ENCODE results near the gene SEMA4C. TPM values are rescaled to one million over a fixed set of nuclear protein-coding genes. Genes with fewer than 3 reads are reported as not detected.

Gene SEMA4C
- total RNA-seq, 2 experiments from 2014 or later: 0.06 to 0.19 TPM

DNA sequence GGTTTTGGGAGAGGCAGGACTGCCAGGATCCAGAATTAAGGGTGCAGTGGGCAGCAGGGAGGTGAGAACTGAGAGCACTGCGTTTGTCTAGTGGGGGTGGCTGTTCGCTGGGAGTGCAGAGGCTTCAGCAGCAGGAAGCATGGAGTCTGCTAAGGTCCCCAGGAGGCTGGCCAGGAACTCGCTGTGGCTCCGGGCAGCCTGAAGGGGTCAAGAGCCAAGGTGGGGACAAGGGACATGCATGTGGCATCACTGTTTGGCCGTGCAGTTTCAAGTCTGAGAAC, 43.2 kb upstream of the SEMA4C start:
- Histone ChIP-seq H3K9me3 (ENCODE audit: low read length) (no peaks in the 10 kb centered on the region), H3K4me1 (ENCODE audit: insufficient read depth, low read length, poor library complexity, severe bottlenecking) (no peaks in the 10 kb centered on the region), H3K4me3 (ENCODE audit: low read depth, low read length, poor library complexity, severe bottlenecking) (no peak overlapping the region), H3K9me2 (ENCODE audit: insufficient read depth, low read length) (no peaks in the 10 kb centered on the region), H2AFZ (ENCODE audit: low read length) (no peak overlapping the region), H3K27ac (ENCODE audit: low read depth, low read length, poor library complexity, severe bottlenecking) (no peak overlapping the region), H3K36me3 (ENCODE audit: insufficient read depth, low read length) (no peaks in the 10 kb centered on the region), H4K20me1 (ENCODE audit: insufficient read depth, low read length) (no peaks in the 10 kb centered on the region), H3K4me2 (ENCODE audit: low read length) (no peak overlapping the region), H3K79me2 (ENCODE audit: insufficient read depth, low read depth, low read length) (no peaks in the 10 kb centered on the region)
- BruUV-seq (replicated peaks): no TSS peak
- ChIA-PET CTCF (ENCODE audit: unreplicated experiment) (no interaction called here), POLR2A (no interaction called here)
- TF ChIP-seq EZH2phosphoT487 (IDR thresholded peaks at IDR 0.05; ENCODE audit: borderline replicate concordance, low read depth, low read length): no peak
- TF ChIP-seq, protein P1, sequence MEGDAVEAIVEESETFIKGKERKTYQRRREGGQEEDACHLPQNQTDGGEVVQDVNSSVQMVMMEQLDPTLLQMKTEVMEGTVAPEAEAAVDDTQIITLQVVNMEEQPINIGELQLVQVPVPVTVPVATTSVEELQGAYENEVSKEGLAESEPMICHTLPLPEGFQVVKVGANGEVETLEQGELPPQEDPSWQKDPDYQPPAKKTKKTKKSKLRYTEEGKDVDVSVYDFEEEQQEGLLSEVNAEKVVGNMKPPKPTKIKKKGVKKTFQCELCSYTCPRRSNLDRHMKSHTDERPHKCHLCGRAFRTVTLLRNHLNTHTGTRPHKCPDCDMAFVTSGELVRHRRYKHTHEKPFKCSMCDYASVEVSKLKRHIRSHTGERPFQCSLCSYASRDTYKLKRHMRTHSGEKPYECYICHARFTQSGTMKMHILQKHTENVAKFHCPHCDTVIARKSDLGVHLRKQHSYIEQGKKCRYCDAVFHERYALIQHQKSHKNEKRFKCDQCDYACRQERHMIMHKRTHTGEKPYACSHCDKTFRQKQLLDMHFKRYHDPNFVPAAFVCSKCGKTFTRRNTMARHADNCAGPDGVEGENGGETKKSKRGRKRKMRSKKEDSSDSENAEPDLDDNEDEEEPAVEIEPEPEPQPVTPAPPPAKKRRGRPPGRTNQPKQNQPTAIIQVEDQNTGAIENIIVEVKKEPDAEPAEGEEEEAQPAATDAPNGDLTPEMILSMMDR (conservative IDR thresholded peaks at IDR 0.05; ENCODE audit: low read length): no peak
- no peak for DNase-seq (ENCODE audit: low spot score)
- intact Hi-C loops (cut with micrococcal nuclease; ENCODE audit: unreplicated experiment): no loop called here

DNA sequence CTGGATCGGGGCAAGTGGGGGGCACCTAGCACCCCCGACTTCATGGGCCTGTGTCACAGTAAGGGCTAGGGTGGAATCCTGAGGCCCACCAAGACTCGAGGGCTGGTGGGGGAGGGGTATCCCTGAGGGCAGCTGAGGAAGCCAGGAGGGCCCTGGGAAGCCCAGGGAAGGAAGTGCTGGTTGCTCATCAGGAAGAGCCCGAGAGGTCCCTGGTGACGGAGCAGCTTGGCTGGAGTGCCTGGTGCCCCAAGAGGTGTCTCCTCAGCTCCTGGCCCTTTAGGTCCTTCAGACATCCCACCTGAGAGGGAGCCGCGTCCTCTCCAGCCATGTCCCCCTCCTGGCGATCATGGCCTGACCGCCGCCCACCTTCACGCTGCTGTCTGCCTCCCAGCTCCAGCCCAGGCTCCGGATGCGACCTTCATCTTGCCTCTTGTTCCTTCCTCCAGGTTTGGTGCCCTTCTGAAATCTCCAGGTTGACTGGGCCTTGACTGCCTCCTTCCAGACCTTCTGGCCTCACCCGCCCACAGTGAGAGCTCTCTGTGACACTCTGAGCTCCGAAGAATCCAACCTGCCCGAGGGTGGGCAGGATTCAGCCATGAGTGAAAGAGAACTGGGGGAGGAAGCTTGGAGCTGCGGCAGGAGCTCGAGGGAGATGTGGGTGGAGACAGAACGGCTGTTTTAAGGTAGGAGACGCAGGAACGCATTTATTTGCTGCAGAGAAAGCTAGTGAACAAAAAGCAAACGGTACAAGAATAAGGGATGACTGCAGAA, 42.7 kb upstream of the SEMA4C start:
- TF ChIP-seq EZH2phosphoT487 (IDR thresholded peaks at IDR 0.05; ENCODE audit: borderline replicate concordance, low read depth, low read length): no peak
- TF ChIP-seq, protein P1 (conservative IDR thresholded peaks at IDR 0.05; ENCODE audit: low read length): no peak
- no peaks in the 10 kb centered on the region for H3K9me2 ChIP-seq (ENCODE audit: insufficient read depth, low read length)
- no peak overlapping the region for H3K4me3 ChIP-seq (ENCODE audit: low read depth, low read length, poor library complexity, severe bottlenecking)
- POLR2A ChIA-PET: interaction anchor here (0.6 kb wide), 1 partner anchor 303 kb away, joined by 3 read pairs; no protein-coding TSS in a partner anchor
- H3K27ac ChIP-seq (ENCODE audit: low read depth, low read length, poor library complexity, severe bottlenecking): no peak overlapping the region
- no peaks in the 10 kb centered on the region for H3K79me2 ChIP-seq (ENCODE audit: insufficient read depth, low read depth, low read length)
- no peaks in the 10 kb centered on the region for H3K9me3 ChIP-seq (ENCODE audit: low read length)
- CTCF ChIA-PET (ENCODE audit: unreplicated experiment): no interaction called here
- H3K36me3 ChIP-seq (ENCODE audit: insufficient read depth, low read length): no peaks in the 10 kb centered on the region
- no TSS peak for BruUV-seq (replicated peaks)
- H4K20me1 ChIP-seq (ENCODE audit: insufficient read depth, low read length): no peaks in the 10 kb centered on the region
- no peak for DNase-seq (ENCODE audit: low spot score)
- intact Hi-C loops (cut with micrococcal nuclease; ENCODE audit: unreplicated experiment): no loop called here
- no peaks in the 10 kb centered on the region for H3K4me1 ChIP-seq (ENCODE audit: insufficient read depth, low read length, poor library complexity, severe bottlenecking)
- no peak overlapping the region for H2AFZ ChIP-seq (ENCODE audit: low read length)
- no peak overlapping the region for H3K4me2 ChIP-seq (ENCODE audit: low read length)

DNA sequence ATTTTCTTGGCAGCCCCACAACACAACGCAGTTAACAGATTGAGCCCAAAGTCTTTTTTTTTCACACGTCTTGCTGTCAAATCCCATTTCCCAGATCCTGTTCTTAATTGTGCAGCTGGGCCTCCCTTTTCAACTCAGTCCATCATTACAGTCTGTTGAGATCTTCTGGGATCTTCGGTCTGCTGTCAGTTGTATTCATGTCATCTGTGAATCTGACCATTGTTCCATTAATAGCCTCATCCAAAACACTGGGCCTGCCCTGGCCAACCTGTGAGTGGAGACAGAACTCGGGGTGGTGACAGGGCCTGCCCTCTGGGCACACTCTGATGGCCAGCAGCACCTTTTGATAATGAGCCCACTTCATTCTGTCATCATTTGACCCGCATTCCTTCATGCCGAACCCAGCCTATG, 39.7 kb upstream of the SEMA4C start:
- intact Hi-C loops (cut with micrococcal nuclease; ENCODE audit: unreplicated experiment): no loop called here
- CTCF ChIA-PET (ENCODE audit: unreplicated experiment): no interaction called here

More for the DNA sequence above, 39.7 kb upstream of the SEMA4C start:
- H3K4me1 ChIP-seq (ENCODE audit: insufficient read depth, low read length, poor library complexity, severe bottlenecking): no peaks in the 10 kb centered on the region
- DNase-seq (ENCODE audit: low spot score): no peak
- no peaks in the 10 kb centered on the region for H3K9me2 ChIP-seq (ENCODE audit: insufficient read depth, low read length)
- no peaks in the 10 kb centered on the region for H4K20me1 ChIP-seq (ENCODE audit: insufficient read depth, low read length)
- H3K9me3 ChIP-seq (ENCODE audit: low read length): no peaks in the 10 kb centered on the region
- H2AFZ ChIP-seq (ENCODE audit: low read length): no peak overlapping the region
- no peaks in the 10 kb centered on the region for H3K79me2 ChIP-seq (ENCODE audit: insufficient read depth, low read depth, low read length)
- no peak overlapping the region for H3K4me3 ChIP-seq (ENCODE audit: low read depth, low read length, poor library complexity, severe bottlenecking)
- POLR2A ChIA-PET: no interaction called here
- no peak overlapping the region for H3K27ac ChIP-seq (ENCODE audit: low read depth, low read length, poor library complexity, severe bottlenecking)
- H3K36me3 ChIP-seq (ENCODE audit: insufficient read depth, low read length): no peaks in the 10 kb centered on the region
- no peak overlapping the region for H3K4me2 ChIP-seq (ENCODE audit: low read length)
- no peak for TF ChIP-seq EZH2phosphoT487 (IDR thresholded peaks at IDR 0.05; ENCODE audit: borderline replicate concordance, low read depth, low read length)
- TF ChIP-seq, protein P1 (conservative IDR thresholded peaks at IDR 0.05; ENCODE audit: low read length): no peak
- no TSS peak for BruUV-seq (replicated peaks)
